ENCODE measurements around the gene NEB. TPM values are rescaled to one million over a fixed set of nuclear protein-coding genes. Genes with fewer than 3 reads are reported as not detected.

NEB gene
- total and polyA plus RNA-seq, 2 donors (not counting 1 experiment from before 2014, with no cell fraction given) = 3.6 to 4.6 TPM

GRCh38 chr2:151777935-151778334 lies 43.7 kb upstream of the NEB start:
- Mint-ChIP-seq H3K4me1 (peaks cover 36% of the 10 kb centered on the region), H3K9me3 (ENCODE audit: insufficient read depth) (no peaks in the 10 kb centered on the region), H3K4me3 (no peak overlapping the region), H3K27me3 (no peaks in the 10 kb centered on the region), H3K27ac (peak overlapping the region; percentile 46)
- intact Hi-C loops (cut with micrococcal nuclease) = loop anchor here (10.0 kb wide), 1 partner anchor 397 kb away; the partner anchor contains the start of gene STAM2
- CTCF ChIA-PET = interaction anchor here (0.7 to 2.5 kb wide), 2 partner anchors 28 to 134 kb away, joined by 3 to 9 read pairs; no protein-coding TSS in a partner anchor
- no CpG with 5 or more reads among the region's 2 CpGs for WGBS (ENCODE audit: insufficient coverage)
- Histone ChIP-seq H3K4me1 (ENCODE audit: control insufficient read depth in 2 of 2, insufficient read depth in 2 of 2, low read length in 2 of 2) (peaks cover 16 to 21% of the 10 kb centered on the region in 2 donors), H3K79me2 (ENCODE audit: control insufficient read depth, insufficient read depth, low read length) (no peaks in the 10 kb centered on the region), H4K20me1 (ENCODE audit: control insufficient read depth, insufficient read depth, low read length, poor library complexity, severe bottlenecking) (no peaks in the 10 kb centered on the region), H2AFZ (ENCODE audit: insufficient read depth, low read depth, low read length, poor library complexity, severe bottlenecking) (no peak overlapping the region), H3K9me3 (ENCODE audit: control extremely low read depth in 1 of 3, control insufficient read depth in 2 of 3, insufficient read depth in 1 of 3, low read length in 2 of 3) (peaks cover under 1 to 9% (median 3%) of the 10 kb centered on the region in 3 donors), H3K36me3 (replicated peaks in 1 of 2; ENCODE audit: control extremely low read depth in 1 of 2, control insufficient read depth in 1 of 2, extremely low read depth in 1 of 2, insufficient read depth in 2 of 2, low read length in 1 of 2) (peaks cover 0 to 5% of the 10 kb centered on the region in 2 experiments), H3K9ac (ENCODE audit: low read length) (no peak overlapping the region), H3K27ac (ENCODE audit: low read length in 2 of 2) (no peak overlapping the region), H3K27me3 (replicated peaks in 1 of 4; ENCODE audit: control extremely low read depth in 1 of 4, control insufficient read depth in 3 of 4, insufficient read depth in 4 of 4, low read length in 3 of 4) (no peaks in the 10 kb centered on the region), H3K4me2 (replicated peaks; ENCODE audit: low read depth, low read length, poor library complexity, severe bottlenecking) (no peak overlapping the region), H3K4me3 (ENCODE audit: control extremely low read depth in 1 of 5, extremely low read depth in 1 of 5, insufficient read depth in 1 of 5, low read depth in 2 of 5, low read length in 4 of 5) (no peak overlapping the region)
- POLR2A ChIA-PET = interaction anchor here (0.7 kb wide), 1 partner anchor 490 kb away, joined by 3 read pairs; no protein-coding TSS in a partner anchor
- no peak for TF ChIP-seq EZH2 (IDR thresholded peaks at IDR 0.05; ENCODE audit: borderline replicate concordance, insufficient read depth, low read depth, low read length, poor library complexity, severe bottlenecking)
- TF ChIP-seq, protein P1, sequence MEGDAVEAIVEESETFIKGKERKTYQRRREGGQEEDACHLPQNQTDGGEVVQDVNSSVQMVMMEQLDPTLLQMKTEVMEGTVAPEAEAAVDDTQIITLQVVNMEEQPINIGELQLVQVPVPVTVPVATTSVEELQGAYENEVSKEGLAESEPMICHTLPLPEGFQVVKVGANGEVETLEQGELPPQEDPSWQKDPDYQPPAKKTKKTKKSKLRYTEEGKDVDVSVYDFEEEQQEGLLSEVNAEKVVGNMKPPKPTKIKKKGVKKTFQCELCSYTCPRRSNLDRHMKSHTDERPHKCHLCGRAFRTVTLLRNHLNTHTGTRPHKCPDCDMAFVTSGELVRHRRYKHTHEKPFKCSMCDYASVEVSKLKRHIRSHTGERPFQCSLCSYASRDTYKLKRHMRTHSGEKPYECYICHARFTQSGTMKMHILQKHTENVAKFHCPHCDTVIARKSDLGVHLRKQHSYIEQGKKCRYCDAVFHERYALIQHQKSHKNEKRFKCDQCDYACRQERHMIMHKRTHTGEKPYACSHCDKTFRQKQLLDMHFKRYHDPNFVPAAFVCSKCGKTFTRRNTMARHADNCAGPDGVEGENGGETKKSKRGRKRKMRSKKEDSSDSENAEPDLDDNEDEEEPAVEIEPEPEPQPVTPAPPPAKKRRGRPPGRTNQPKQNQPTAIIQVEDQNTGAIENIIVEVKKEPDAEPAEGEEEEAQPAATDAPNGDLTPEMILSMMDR (IDR thresholded peaks at IDR 0.05) = no peak
- DNase-seq (no peak), ATAC-seq (ENCODE audit: low read depth) (no peak)

- Histone ChIP-seq H3K4me1 (ENCODE audit: control insufficient read depth in 2 of 2, insufficient read depth in 2 of 2, low read length in 2 of 2) (peaks cover 21 to 26% of the 10 kb centered on the region in 2 donors), H3K4me3 (ENCODE audit: control extremely low read depth in 1 of 5, extremely low read depth in 1 of 5, insufficient read depth in 1 of 5, low read depth in 2 of 5, low read length in 4 of 5) (no peak overlapping the region), H2AFZ (ENCODE audit: insufficient read depth, low read depth, low read length, poor library complexity, severe bottlenecking) (no peak overlapping the region), H3K36me3 (replicated peaks in 1 of 2; ENCODE audit: control extremely low read depth in 1 of 2, control insufficient read depth in 1 of 2, extremely low read depth in 1 of 2, insufficient read depth in 2 of 2, low read length in 1 of 2) (peaks cover 0 to 5% of the 10 kb centered on the region in 2 experiments), H3K27ac (ENCODE audit: low read length in 2 of 2) (peak overlapping the region in 1 of 2 donors; percentile 70), H4K20me1 (ENCODE audit: control insufficient read depth, insufficient read depth, low read length, poor library complexity, severe bottlenecking) (no peaks in the 10 kb centered on the region), H3K9me3 (ENCODE audit: control extremely low read depth in 1 of 3, control insufficient read depth in 2 of 3, insufficient read depth in 1 of 3, low read length in 2 of 3) (peaks cover 0 to 9% (median 3%) of the 10 kb centered on the region in 3 donors), H3K9ac (ENCODE audit: low read length) (no peak overlapping the region), H3K4me2 (replicated peaks; ENCODE audit: low read depth, low read length, poor library complexity, severe bottlenecking) (no peak overlapping the region), H3K79me2 (ENCODE audit: control insufficient read depth, insufficient read depth, low read length) (no peaks in the 10 kb centered on the region), H3K27me3 (replicated peaks in 1 of 4; ENCODE audit: control extremely low read depth in 1 of 4, control insufficient read depth in 3 of 4, insufficient read depth in 4 of 4, low read length in 3 of 4) (no peaks in the 10 kb centered on the region)
- Mint-ChIP-seq H3K9me3 (ENCODE audit: insufficient read depth) (no peaks in the 10 kb centered on the region), H3K4me1 (peaks cover 40% of the 10 kb centered on the region), H3K27ac (no peak overlapping the region), H3K27me3 (no peaks in the 10 kb centered on the region), H3K4me3 (no peak overlapping the region)
- DNase-seq (no peak), ATAC-seq (ENCODE audit: low read depth) (no peak)
- POLR2A ChIA-PET = interaction anchor here (0.7 kb wide), 1 partner anchor 489 kb away, joined by 3 read pairs; no protein-coding TSS in a partner anchor
- CTCF ChIA-PET = interaction anchor here (0.5 to 2.5 kb wide), 3 partner anchors 10 to 140 kb away, joined by 3 to 9 read pairs (median 3); no protein-coding TSS in a partner anchor
- TF ChIP-seq EZH2 (IDR thresholded peaks at IDR 0.05; ENCODE audit: borderline replicate concordance, insufficient read depth, low read depth, low read length, poor library complexity, severe bottlenecking) = no peak
- TF ChIP-seq, protein P1 (IDR thresholded peaks at IDR 0.05) = no peak
- WGBS (ENCODE audit: insufficient coverage) = no CpG with 5 or more reads among the region's 3 CpGs
- intact Hi-C loops (cut with micrococcal nuclease) = loop anchor here (10.0 kb wide), 1 partner anchor 397 kb away; the partner anchor contains the start of gene STAM2
Measured at GRCh38 chr2:151777487-151777886, 43.2 kb upstream of the NEB start.
